Epithelial cell of proximal tubule (primary cell): Measurements from ENCODE around the gene KLHL25. TPM values are rescaled to one million over a fixed set of nuclear protein-coding genes. Genes with fewer than 3 reads are reported as not detected.

Experiments
- DNase-seq: peaks from one replicate; pipeline ENCODE4 v3.0.0-alpha.2; 2011; ENCODE audit warnings: low read depth
- H3K4me3 ChIP-seq: 2 replicates; pipeline ENCODE4 v1.5.1; 2011; ENCODE audit warnings: low read depth, mild to moderate bottlenecking, low read length
- CTCF ChIP-seq: conservative IDR thresholded peaks from 2 replicates; pipeline ENCODE4 v1.5.1; 2012; ENCODE audit warnings: low read depth, mild to moderate bottlenecking, low read length
- total RNA-seq: library from RNA; depleted of rRNA; stranded (reverse); fragments of >200 nt; gene quantifications from 2 replicates; pipeline ENCODE4 v1.2.3, GENCODE V29; 2015

Gene KLHL25
- total RNA-seq, 1 donor from 2014 or later, result 8.1 TPM

- DNase-seq, result no peak
- no peak overlapping the region for H3K4me3 ChIP-seq
- TF ChIP-seq CTCF, result no peak
Observed at GRCh38 chr15:85742186-85742821, 52.4 kb downstream of the KLHL25 start.

- no peak for DNase-seq
- TF ChIP-seq CTCF, result no peak
Observed at GRCh38 chr15:85741662-85742061, 53.1 kb downstream of the KLHL25 start.

GRCh38 chr15:85741021-85741421 lies 53.7 kb downstream of the KLHL25 start:
- DNase-seq, result no peak
- TF ChIP-seq CTCF, result no peak
- H3K4me3 ChIP-seq, result no peak overlapping the region

More at GRCh38 chr15:85741662-85742061, 53.1 kb downstream of the KLHL25 start:
- H3K4me3 ChIP-seq, result no peak overlapping the region

GRCh38 chr15:85737061-85737460 lies 57.7 kb downstream of the KLHL25 start:
- H3K4me3 ChIP-seq, result no peak overlapping the region
- no peak for TF ChIP-seq CTCF
- DNase-seq, result no peak

- TF ChIP-seq CTCF, result no peak
- DNase-seq, result no peak
Observed at GRCh38 chr15:85733416-85733815, 61.3 kb downstream of the KLHL25 start.

GRCh38 chr15:85730001-85730820 lies 64.5 kb downstream of the KLHL25 start:
- TF ChIP-seq CTCF, result peak; percentile 66
- no peak overlapping the region for H3K4me3 ChIP-seq
- DNase-seq, result peak; percentile 23

More at GRCh38 chr15:85733416-85733815, 61.3 kb downstream of the KLHL25 start:
- H3K4me3 ChIP-seq, result no peak overlapping the region
